ENCODE results near the gene MGLL. TPM values are rescaled to one million over a fixed set of nuclear protein-coding genes. Genes with fewer than 3 reads are reported as not detected.

The MGLL gene
- total and polyA plus RNA-seq, 2 donors (not counting 1 experiment from before 2014, with no cell fraction given): 1.7 to 6.9 TPM

- Histone ChIP-seq H3K4me3 (ENCODE audit: control extremely low read depth in 1 of 5, extremely low read depth in 1 of 5, insufficient read depth in 1 of 5, low read depth in 2 of 5, low read length in 4 of 5) (no peak overlapping the region), H3K4me1 (ENCODE audit: control insufficient read depth in 2 of 2, insufficient read depth in 2 of 2, low read length in 2 of 2) (peaks cover 0 to 4% of the 10 kb centered on the region in 2 donors), H3K4me2 (replicated peaks; ENCODE audit: low read depth, low read length, poor library complexity, severe bottlenecking) (no peak overlapping the region), H2AFZ (ENCODE audit: insufficient read depth, low read depth, low read length, poor library complexity, severe bottlenecking) (no peak overlapping the region), H3K9ac (ENCODE audit: low read length) (no peak overlapping the region), H3K9me3 (ENCODE audit: control extremely low read depth in 1 of 3, control insufficient read depth in 2 of 3, insufficient read depth in 1 of 3, low read length in 2 of 3) (no peaks in the 10 kb centered on the region), H3K79me2 (ENCODE audit: control insufficient read depth, insufficient read depth, low read length) (no peaks in the 10 kb centered on the region), H3K27me3 (replicated peaks in 1 of 4; ENCODE audit: control extremely low read depth in 1 of 4, control insufficient read depth in 3 of 4, insufficient read depth in 4 of 4, low read length in 3 of 4) (no peaks in the 10 kb centered on the region), H4K20me1 (ENCODE audit: control insufficient read depth, insufficient read depth, low read length, poor library complexity, severe bottlenecking) (no peaks in the 10 kb centered on the region), H3K36me3 (replicated peaks in 1 of 2; ENCODE audit: control extremely low read depth in 1 of 2, control insufficient read depth in 1 of 2, extremely low read depth in 1 of 2, insufficient read depth in 2 of 2, low read length in 1 of 2) (no peaks in the 10 kb centered on the region), H3K27ac (ENCODE audit: low read length in 2 of 2) (no peak overlapping the region)
- no peaks in the 10 kb centered on the region for H3K27me3 Mint-ChIP-seq
- no peak overlapping the region for H3K4me3 Mint-ChIP-seq
- ChIA-PET POLR2A (no interaction called here), CTCF (no interaction called here)
- no peaks in the 10 kb centered on the region for H3K9me3 Mint-ChIP-seq (ENCODE audit: insufficient read depth)
- peaks cover 5% of the 10 kb centered on the region for H3K4me1 Mint-ChIP-seq
- 95% methylated on average over 10 of the region's 16 CpGs for WGBS (ENCODE audit: insufficient coverage)
- intact Hi-C loops (cut with micrococcal nuclease): no loop called here
- H3K27ac Mint-ChIP-seq: no peak overlapping the region
- TF ChIP-seq CTCF (IDR thresholded peaks at IDR 0.05) (no peak), EZH2 (IDR thresholded peaks at IDR 0.05; ENCODE audit: borderline replicate concordance, insufficient read depth, low read depth, low read length, poor library complexity, severe bottlenecking) (no peak)
- DNase-seq: no peak
- no peak for ATAC-seq (ENCODE audit: low read depth)
Measured at GRCh38 chr3:127787571-127788365, 34.5 kb downstream of the MGLL start.

GRCh38 chr3:127787071-127787490, 35.2 kb downstream of the MGLL start:
- no peaks in the 10 kb centered on the region for H3K27me3 Mint-ChIP-seq
- no peaks in the 10 kb centered on the region for H3K9me3 ChIP-seq (ENCODE audit: control extremely low read depth in 1 of 3, control insufficient read depth in 2 of 3, insufficient read depth in 1 of 3, low read length in 2 of 3)
- peaks cover 5% of the 10 kb centered on the region for H3K4me1 Mint-ChIP-seq
- TF ChIP-seq CTCF (IDR thresholded peaks at IDR 0.05) (no peak), EZH2 (IDR thresholded peaks at IDR 0.05; ENCODE audit: borderline replicate concordance, insufficient read depth, low read depth, low read length, poor library complexity, severe bottlenecking) (no peak)
- no peak overlapping the region for H3K4me2 ChIP-seq (replicated peaks; ENCODE audit: low read depth, low read length, poor library complexity, severe bottlenecking)
- ATAC-seq (ENCODE audit: low read depth) (no peak), DNase-seq (no peak)
- H3K27ac ChIP-seq (ENCODE audit: low read length in 2 of 2): no peak overlapping the region
- H4K20me1 ChIP-seq (ENCODE audit: control insufficient read depth, insufficient read depth, low read length, poor library complexity, severe bottlenecking): no peaks in the 10 kb centered on the region
- H3K4me3 ChIP-seq (ENCODE audit: control extremely low read depth in 1 of 5, extremely low read depth in 1 of 5, insufficient read depth in 1 of 5, low read depth in 2 of 5, low read length in 4 of 5): no peak overlapping the region
- no peaks in the 10 kb centered on the region for H3K9me3 Mint-ChIP-seq (ENCODE audit: insufficient read depth)
- WGBS (ENCODE audit: insufficient coverage): 94% methylated on average over 7 of the region's 9 CpGs
- H3K27me3 ChIP-seq (replicated peaks in 1 of 4; ENCODE audit: control extremely low read depth in 1 of 4, control insufficient read depth in 3 of 4, insufficient read depth in 4 of 4, low read length in 3 of 4): no peaks in the 10 kb centered on the region
- POLR2A ChIA-PET: no interaction called here
- no peaks in the 10 kb centered on the region for H3K36me3 ChIP-seq (replicated peaks in 1 of 2; ENCODE audit: control extremely low read depth in 1 of 2, control insufficient read depth in 1 of 2, extremely low read depth in 1 of 2, insufficient read depth in 2 of 2, low read length in 1 of 2)
- no peak overlapping the region for H3K9ac ChIP-seq (ENCODE audit: low read length)
- intact Hi-C loops (cut with micrococcal nuclease): no loop called here
- no peaks in the 10 kb centered on the region for H3K79me2 ChIP-seq (ENCODE audit: control insufficient read depth, insufficient read depth, low read length)
- peaks cover 0 to 4% of the 10 kb centered on the region in 2 donors for H3K4me1 ChIP-seq (ENCODE audit: control insufficient read depth in 2 of 2, insufficient read depth in 2 of 2, low read length in 2 of 2)
- no peak overlapping the region for H3K4me3 Mint-ChIP-seq
- H2AFZ ChIP-seq (ENCODE audit: insufficient read depth, low read depth, low read length, poor library complexity, severe bottlenecking): no peak overlapping the region
- no peak overlapping the region for H3K27ac Mint-ChIP-seq
- CTCF ChIA-PET: no interaction called here
